Jurkat, Clone E6-1 (cell line): ENCODE results near the gene INTS6.
"Not testable (repeated sequence)": the region's sequence is repeated elsewhere in the genome, so short reads cannot be mapped to it uniquely, and the experiment has no call there.

Source experiments
- DNase-seq: peaks from one replicate; pipeline ENCODE4 v3.0.0-alpha.2; 2011; ENCODE audit warnings: low read depth, low spot score
- H3K4me3 ChIP-seq: 2 replicates; pipeline ENCODE4 v1.5.1; 2011; ENCODE audit warnings: mild to moderate bottlenecking, low read length, control low read depth, moderate library complexity

INTS6 gene

GRCh38 chr13:51420681-51421490 lies 31.9 kb downstream of the INTS6 start:
- no peak overlapping the region for H3K4me3 ChIP-seq
- peak; percentile 47 for DNase-seq

- no peak overlapping the region for H3K4me3 ChIP-seq
- DNase-seq, result no peak
Observed at GRCh38 chr13:51419001-51419636, 33.7 kb downstream of the INTS6 start.

GRCh38 chr13:51417716-51418115 lies 35.1 kb downstream of the INTS6 start:
- no peak for DNase-seq
- H3K4me3 ChIP-seq, result no peak overlapping the region

- DNase-seq, result no peak
- H3K4me3 ChIP-seq, result no peak overlapping the region
Observed at GRCh38 chr13:51416107-51416506, 36.7 kb downstream of the INTS6 start.

- not testable (repeated sequence) for DNase-seq, H3K4me3 ChIP-seq
Observed at GRCh38 chr13:51415339-51415738, 37.5 kb downstream of the INTS6 start.

GRCh38 chr13:51412431-51412830 lies 40.4 kb downstream of the INTS6 start:
- DNase-seq, result no peak
- no peak overlapping the region for H3K4me3 ChIP-seq

GRCh38 chr13:51405176-51405575 lies 47.7 kb downstream of the INTS6 start:
- H3K4me3 ChIP-seq, result no peak overlapping the region
- no peak for DNase-seq

- DNase-seq, result no peak
- H3K4me3 ChIP-seq, result no peak overlapping the region
Observed at GRCh38 chr13:51397262-51397941, 55.4 kb downstream of the INTS6 start.

- no peak overlapping the region for H3K4me3 ChIP-seq
- no peak for DNase-seq
Observed at GRCh38 chr13:51396352-51396751, 56.5 kb downstream of the INTS6 start.

GRCh38 chr13:51394724-51395123 lies 58.1 kb downstream of the INTS6 start:
- H3K4me3 ChIP-seq, result no peak overlapping the region
- no peak for DNase-seq

- no peak for DNase-seq
Observed at GRCh38 chr13:51385114-51385513, 67.7 kb downstream of the INTS6 start.

GRCh38 chr13:51380269-51380668 lies 72.6 kb downstream of the INTS6 start:
- H3K4me3 ChIP-seq, result no peak overlapping the region
- DNase-seq, result no peak

More at GRCh38 chr13:51385114-51385513, 67.7 kb downstream of the INTS6 start:
- H3K4me3 ChIP-seq, result no peak overlapping the region

- no peak overlapping the region for H3K4me3 ChIP-seq
- DNase-seq, result no peak
Observed at GRCh38 chr13:51373451-51373850, 79.4 kb downstream of the INTS6 start.

GRCh38 chr13:51371768-51372399 lies 81.0 kb downstream of the INTS6 start:
- no peak for DNase-seq
- H3K4me3 ChIP-seq, result no peak overlapping the region

- peak; percentile 27 for DNase-seq
- H3K4me3 ChIP-seq, result no peak overlapping the region
Observed at GRCh38 chr13:51370811-51371210, 82.0 kb downstream of the INTS6 start.

GRCh38 chr13:51370116-51370515 lies 82.7 kb downstream of the INTS6 start:
- no peak for DNase-seq
- no peak overlapping the region for H3K4me3 ChIP-seq

- DNase-seq, result no peak
- H3K4me3 ChIP-seq, result no peak overlapping the region
Observed at GRCh38 chr13:51364404-51365008, 88.3 kb downstream of the INTS6 start.

GRCh38 chr13:51363625-51364024 lies 89.2 kb downstream of the INTS6 start:
- DNase-seq, result no peak

GRCh38 chr13:51361106-51361505 lies 91.7 kb downstream of the INTS6 start:
- no peak for DNase-seq
- H3K4me3 ChIP-seq, result no peak overlapping the region

More at GRCh38 chr13:51363625-51364024, 89.2 kb downstream of the INTS6 start:
- no peak overlapping the region for H3K4me3 ChIP-seq
